ENCODE measurements around the gene RWDD3. TPM values are rescaled to one million over a fixed set of nuclear protein-coding genes. Genes with fewer than 3 reads are reported as not detected.

Gene RWDD3
- total and polyA plus RNA-seq, 2 donors (not counting 1 experiment from before 2014, with no cell fraction given) = 15.3 to 20.5 TPM

- no peaks in the 10 kb centered on the region for H3K36me3 ChIP-seq (ENCODE audit: control insufficient read depth, insufficient read depth, low read length)
- no peaks in the 10 kb centered on the region for H3K4me1 ChIP-seq (ENCODE audit: control insufficient read depth, extremely low read depth, insufficient read depth, low read length)
- no peaks in the 10 kb centered on the region for H3K27me3 ChIP-seq (ENCODE audit: control insufficient read depth, insufficient read depth, low read length)
- H3K27ac ChIP-seq (ENCODE audit: insufficient read depth, low read length) = no peak overlapping the region
- H3K4me3 ChIP-seq (replicated peaks in 1 of 4; ENCODE audit: control extremely low read depth in 1 of 4, insufficient read depth in 1 of 4, low read depth in 3 of 4, low read length in 4 of 4) = no peak overlapping the region
- TF ChIP-seq CTCF (conservative IDR thresholded peaks at IDR 0.05 in 1 of 2, IDR thresholded peaks at IDR 0.05 in 1 of 2; ENCODE audit: low read depth in 1 of 2, low read length in 2 of 2) (no peak), EZH2 (IDR thresholded peaks at IDR 0.05; ENCODE audit: low read length, missing control alignments) (no peak)
- H3K79me2 ChIP-seq (ENCODE audit: control insufficient read depth, insufficient read depth, low read length) = no peaks in the 10 kb centered on the region
- H3K4me2 ChIP-seq (ENCODE audit: extremely low read depth, insufficient read depth, low read length) = no peak overlapping the region
- no peak overlapping the region for H2AFZ ChIP-seq (ENCODE audit: low read length)
- H3K9ac ChIP-seq (ENCODE audit: insufficient read depth, low read length) = no peak overlapping the region
- DNase-seq (ENCODE audit: low read depth in 2 of 2) = peak; percentile 0 to 42
- no peaks in the 10 kb centered on the region for H4K20me1 ChIP-seq (ENCODE audit: control insufficient read depth, extremely low read depth, insufficient read depth, low read length)
- H3K9me3 ChIP-seq (ENCODE audit: control insufficient read depth, insufficient read depth, low read depth, low read length) = no peaks in the 10 kb centered on the region
Measured at GRCh38 chr1:95282518-95282895, 48.5 kb downstream of the RWDD3 start.

GRCh38 chr1:95284420-95284819 is 50.4 kb downstream of the RWDD3 start:
- Histone ChIP-seq H2AFZ (ENCODE audit: low read length) (no peak overlapping the region), H4K20me1 (ENCODE audit: control insufficient read depth, extremely low read depth, insufficient read depth, low read length) (no peaks in the 10 kb centered on the region), H3K79me2 (ENCODE audit: control insufficient read depth, insufficient read depth, low read length) (no peaks in the 10 kb centered on the region), H3K36me3 (ENCODE audit: control insufficient read depth, insufficient read depth, low read length) (no peaks in the 10 kb centered on the region), H3K4me1 (ENCODE audit: control insufficient read depth, extremely low read depth, insufficient read depth, low read length) (no peaks in the 10 kb centered on the region), H3K9me3 (ENCODE audit: control insufficient read depth, insufficient read depth, low read depth, low read length) (no peaks in the 10 kb centered on the region), H3K27ac (ENCODE audit: insufficient read depth, low read length) (no peak overlapping the region), H3K9ac (ENCODE audit: insufficient read depth, low read length) (no peak overlapping the region), H3K27me3 (ENCODE audit: control insufficient read depth, insufficient read depth, low read length) (no peaks in the 10 kb centered on the region), H3K4me2 (ENCODE audit: extremely low read depth, insufficient read depth, low read length) (no peak overlapping the region), H3K4me3 (replicated peaks in 1 of 4; ENCODE audit: control extremely low read depth in 1 of 4, insufficient read depth in 1 of 4, low read depth in 3 of 4, low read length in 4 of 4) (no peak overlapping the region)
- no peak for TF ChIP-seq EZH2 (IDR thresholded peaks at IDR 0.05; ENCODE audit: low read length, missing control alignments)
- TF ChIP-seq CTCF (conservative IDR thresholded peaks at IDR 0.05 in 1 of 2, IDR thresholded peaks at IDR 0.05 in 1 of 2; ENCODE audit: low read depth in 1 of 2, low read length in 2 of 2) = no peak
- no peak for DNase-seq (ENCODE audit: low read depth in 2 of 2)

- no peaks in the 10 kb centered on the region for H3K4me1 ChIP-seq (ENCODE audit: control insufficient read depth, extremely low read depth, insufficient read depth, low read length)
- H4K20me1 ChIP-seq (ENCODE audit: control insufficient read depth, extremely low read depth, insufficient read depth, low read length) = no peaks in the 10 kb centered on the region
- H3K9ac ChIP-seq (ENCODE audit: insufficient read depth, low read length) = no peak overlapping the region
- no peaks in the 10 kb centered on the region for H3K79me2 ChIP-seq (ENCODE audit: control insufficient read depth, insufficient read depth, low read length)
- H3K36me3 ChIP-seq (ENCODE audit: control insufficient read depth, insufficient read depth, low read length) = no peaks in the 10 kb centered on the region
- H3K27ac ChIP-seq (ENCODE audit: insufficient read depth, low read length) = no peak overlapping the region
- TF ChIP-seq CTCF (conservative IDR thresholded peaks at IDR 0.05 in 1 of 2, IDR thresholded peaks at IDR 0.05 in 1 of 2; ENCODE audit: low read depth in 1 of 2, low read length in 2 of 2) (no peak), EZH2 (IDR thresholded peaks at IDR 0.05; ENCODE audit: low read length, missing control alignments) (no peak)
- no peaks in the 10 kb centered on the region for H3K9me3 ChIP-seq (ENCODE audit: control insufficient read depth, insufficient read depth, low read depth, low read length)
- H2AFZ ChIP-seq (ENCODE audit: low read length) = no peak overlapping the region
- no peak overlapping the region for H3K4me2 ChIP-seq (ENCODE audit: extremely low read depth, insufficient read depth, low read length)
- no peaks in the 10 kb centered on the region for H3K27me3 ChIP-seq (ENCODE audit: control insufficient read depth, insufficient read depth, low read length)
- no peak for DNase-seq (ENCODE audit: low read depth in 2 of 2)
- no peak overlapping the region for H3K4me3 ChIP-seq (replicated peaks in 1 of 4; ENCODE audit: control extremely low read depth in 1 of 4, insufficient read depth in 1 of 4, low read depth in 3 of 4, low read length in 4 of 4)
Measured at GRCh38 chr1:95286479-95286878, 52.5 kb downstream of the RWDD3 start.
